ENCODE measurements around the gene NECTIN1. TPM values are rescaled to one million over a fixed set of nuclear protein-coding genes. Genes with fewer than 3 reads are reported as not detected.

The NECTIN1 gene
- total and polyA plus RNA-seq, 5 experiments from 2014 or later, result 0.48 to 2.8 (median 1.7) TPM; not detected in 1

DNA sequence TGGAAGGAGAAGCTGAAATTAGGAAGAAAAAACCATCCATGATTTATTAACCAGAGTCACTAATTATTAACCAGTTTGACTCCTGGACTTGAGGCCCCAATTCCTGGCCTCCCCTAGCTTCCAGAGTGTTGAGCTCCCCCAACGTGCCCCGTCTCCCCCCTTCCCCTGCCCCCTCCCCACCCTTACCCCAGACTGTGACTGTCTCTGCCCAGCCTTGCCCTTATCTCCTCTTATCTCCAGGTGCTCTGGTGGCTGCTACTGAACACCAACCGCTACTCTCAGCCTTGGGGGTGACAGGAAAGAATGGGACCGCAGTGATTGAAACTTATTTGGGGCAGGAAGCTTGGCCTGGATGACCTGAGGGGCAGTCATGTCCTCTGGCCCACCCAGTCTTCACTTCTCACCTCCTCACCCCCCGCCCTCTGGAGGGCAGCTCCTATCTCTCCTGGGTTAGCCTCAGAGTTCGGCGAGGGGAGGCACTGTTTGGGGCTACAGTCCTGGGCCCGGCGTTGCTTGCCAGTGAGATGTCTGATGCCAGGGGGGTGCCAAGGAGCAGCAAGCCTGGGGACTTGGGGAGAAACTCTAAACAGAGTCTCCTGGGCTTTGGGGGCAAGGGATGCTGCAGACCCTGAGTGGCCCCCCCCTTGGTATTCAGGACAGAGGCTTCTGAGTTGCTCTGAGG is 15.5 kb downstream of the NECTIN1 start:
- no peak overlapping the region for H3K4me3 Mint-ChIP-seq
- POLR2A ChIA-PET, result no interaction called here
- peaks cover 7 to 24% (median 23%) of the 10 kb centered on the region in 5 donors for H3K27me3 Mint-ChIP-seq
- no peak for ATAC-seq
- DNase-seq, result peak in 1 of 10 donors; percentile 28
- H3K27ac Mint-ChIP-seq, result no peak overlapping the region
- H3K36me3 Mint-ChIP-seq, result peaks cover 0 to 3% (median 0%) of the 10 kb centered on the region in 3 donors
- peaks cover 0 to 2% (median 0%) of the 10 kb centered on the region in 9 donors for H3K9me3 Mint-ChIP-seq
- peaks cover 1 to 8% (median 5%) of the 10 kb centered on the region in 4 donors for H3K4me1 Mint-ChIP-seq

DNA sequence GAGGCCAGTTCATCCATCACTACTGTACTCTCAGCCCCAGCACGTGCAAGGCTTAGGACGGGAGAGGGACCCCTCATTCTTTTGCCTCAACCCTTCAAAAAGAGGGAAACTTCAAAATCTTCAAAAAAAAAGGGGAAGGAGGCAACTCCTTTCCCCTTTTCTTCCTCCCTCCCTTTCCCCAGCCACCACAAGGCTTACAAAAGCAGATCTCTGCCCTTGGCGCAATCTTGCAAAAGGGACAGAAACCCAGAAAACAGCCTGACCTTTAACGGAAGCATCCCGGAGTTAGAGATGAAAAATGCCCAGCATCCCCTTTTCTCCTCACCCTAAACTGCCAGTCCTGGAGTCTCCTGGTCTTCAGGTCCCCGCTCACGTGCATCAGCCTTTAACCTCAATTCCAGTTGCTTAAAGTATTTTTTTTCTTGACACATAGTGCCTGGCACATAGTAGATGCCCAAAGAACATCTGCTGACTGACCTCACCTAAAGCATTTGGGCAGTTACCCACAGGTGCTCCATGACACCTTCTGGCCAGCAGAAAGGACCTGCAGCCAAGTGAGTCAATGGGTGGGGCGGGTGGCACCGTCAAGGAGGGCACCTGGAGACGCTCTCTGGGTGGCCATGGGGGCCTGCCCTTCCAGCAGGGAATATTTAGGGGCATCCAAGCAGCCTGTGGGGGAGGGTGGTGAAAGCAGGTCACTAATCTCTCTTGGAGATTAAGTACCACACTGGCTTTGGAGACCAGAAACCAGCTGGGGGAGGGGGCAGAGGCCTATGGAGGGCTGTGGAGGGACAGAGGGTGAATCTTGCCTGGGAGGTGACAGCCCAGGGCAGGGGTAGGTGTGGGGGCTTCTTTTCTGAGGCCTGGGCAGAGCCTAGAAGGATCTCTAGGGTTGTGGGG is 16.3 kb downstream of the NECTIN1 start:
- POLR2A ChIA-PET, result no interaction called here
- Mint-ChIP-seq H3K36me3 (peaks cover 0 to 3% (median 0%) of the 10 kb centered on the region in 3 donors), H3K4me3 (no peak overlapping the region), H3K27me3 (peaks cover 14 to 32% (median 31%) of the 10 kb centered on the region in 5 donors), H3K9me3 (peaks cover 0 to 2% (median 0%) of the 10 kb centered on the region in 9 donors), H3K27ac (no peak overlapping the region), H3K4me1 (peaks cover 1 to 8% (median 5%) of the 10 kb centered on the region in 4 donors)
- ATAC-seq (no peak), DNase-seq (no peak)

DNA sequence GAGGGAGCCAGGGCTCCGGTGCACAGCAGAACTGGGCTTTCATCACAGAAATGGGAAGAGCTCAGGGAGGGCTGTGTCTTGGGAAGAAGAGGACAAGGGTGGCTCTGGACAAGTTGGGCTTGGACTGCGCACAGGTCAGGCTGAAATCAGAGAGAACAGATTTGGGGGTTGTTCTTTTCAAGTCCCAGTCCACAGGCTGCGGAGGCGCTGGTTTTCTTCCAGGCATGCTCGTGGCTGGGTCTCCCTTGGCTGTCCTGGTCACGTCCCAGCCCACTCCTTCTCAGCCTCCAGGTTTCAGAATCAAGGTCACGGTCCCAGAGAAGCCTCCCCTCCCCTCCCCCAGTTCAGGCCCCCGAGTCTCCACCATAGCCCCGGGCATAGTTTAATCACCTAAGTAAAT is 17.0 kb downstream of the NECTIN1 start:
- H3K27me3 Mint-ChIP-seq, result peaks cover 18 to 36% (median 31%) of the 10 kb centered on the region in 5 donors

DNA sequence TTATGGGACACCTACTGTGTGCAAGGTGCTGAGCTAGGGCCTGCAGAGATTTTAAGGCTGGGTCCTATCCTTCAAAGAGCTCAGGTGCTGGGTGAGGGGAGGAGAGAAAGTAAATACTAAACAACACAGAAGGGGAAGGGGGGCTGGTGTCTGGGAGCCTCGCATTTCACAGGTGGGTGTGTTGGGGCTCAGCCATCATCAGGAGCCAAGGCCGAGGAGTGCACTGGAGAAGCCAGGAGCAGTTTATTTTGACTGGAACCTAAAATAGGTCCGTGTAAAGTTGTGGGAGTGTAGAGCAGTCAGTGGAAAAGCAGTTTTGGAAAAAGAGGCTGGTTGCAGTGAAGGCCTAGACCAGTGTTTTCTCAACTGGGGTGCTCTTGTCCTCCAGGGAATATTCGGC is 17.5 kb downstream of the NECTIN1 start:
- Mint-ChIP-seq H3K27ac (peak overlapping the region in 1 of 10 donors; percentile 25), H3K27me3 (peaks cover 18 to 36% (median 31%) of the 10 kb centered on the region in 5 donors), H3K36me3 (peaks cover 0 to 3% (median 2%) of the 10 kb centered on the region in 3 donors), H3K4me1 (peaks cover 0 to 8% (median 5%) of the 10 kb centered on the region in 4 donors), H3K9me3 (peaks cover 0 to 2% (median 0%) of the 10 kb centered on the region in 9 donors), H3K4me3 (no peak overlapping the region)
- POLR2A ChIA-PET, result no interaction called here
- no peak for ATAC-seq
- DNase-seq, result no peak

More for the DNA sequence above, 17.0 kb downstream of the NECTIN1 start:
- POLR2A ChIA-PET, result no interaction called here
- H3K4me3 Mint-ChIP-seq, result no peak overlapping the region
- H3K36me3 Mint-ChIP-seq, result peaks cover 0 to 3% (median 2%) of the 10 kb centered on the region in 3 donors
- peaks cover 0 to 2% (median 0%) of the 10 kb centered on the region in 9 donors for H3K9me3 Mint-ChIP-seq
- peaks cover 1 to 8% (median 5%) of the 10 kb centered on the region in 4 donors for H3K4me1 Mint-ChIP-seq
- ATAC-seq, result no peak
- DNase-seq, result no peak
- peak overlapping the region in 1 of 10 donors; percentile 34 for H3K27ac Mint-ChIP-seq

DNA sequence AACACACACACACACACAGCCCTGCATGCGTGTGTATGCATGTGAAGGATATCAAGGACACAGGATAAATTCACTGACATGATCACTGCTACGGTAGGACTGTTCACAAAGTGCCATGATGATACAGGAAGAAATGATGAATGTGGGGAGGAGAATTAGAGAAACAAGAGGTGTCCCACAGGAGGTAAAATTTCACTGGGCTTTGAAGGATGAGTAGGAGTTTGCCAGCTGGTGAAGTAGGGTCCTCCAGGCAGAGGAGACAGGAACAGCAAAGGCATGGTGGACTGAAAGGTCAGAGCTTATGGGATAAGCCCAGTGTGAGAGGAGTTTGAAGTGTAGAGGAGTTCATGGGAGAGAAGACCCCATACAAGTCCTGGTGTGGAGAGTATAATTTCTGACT is 18.6 kb downstream of the NECTIN1 start:
- peaks cover 0 to 8% (median 5%) of the 10 kb centered on the region in 4 donors for H3K4me1 Mint-ChIP-seq

DNA sequence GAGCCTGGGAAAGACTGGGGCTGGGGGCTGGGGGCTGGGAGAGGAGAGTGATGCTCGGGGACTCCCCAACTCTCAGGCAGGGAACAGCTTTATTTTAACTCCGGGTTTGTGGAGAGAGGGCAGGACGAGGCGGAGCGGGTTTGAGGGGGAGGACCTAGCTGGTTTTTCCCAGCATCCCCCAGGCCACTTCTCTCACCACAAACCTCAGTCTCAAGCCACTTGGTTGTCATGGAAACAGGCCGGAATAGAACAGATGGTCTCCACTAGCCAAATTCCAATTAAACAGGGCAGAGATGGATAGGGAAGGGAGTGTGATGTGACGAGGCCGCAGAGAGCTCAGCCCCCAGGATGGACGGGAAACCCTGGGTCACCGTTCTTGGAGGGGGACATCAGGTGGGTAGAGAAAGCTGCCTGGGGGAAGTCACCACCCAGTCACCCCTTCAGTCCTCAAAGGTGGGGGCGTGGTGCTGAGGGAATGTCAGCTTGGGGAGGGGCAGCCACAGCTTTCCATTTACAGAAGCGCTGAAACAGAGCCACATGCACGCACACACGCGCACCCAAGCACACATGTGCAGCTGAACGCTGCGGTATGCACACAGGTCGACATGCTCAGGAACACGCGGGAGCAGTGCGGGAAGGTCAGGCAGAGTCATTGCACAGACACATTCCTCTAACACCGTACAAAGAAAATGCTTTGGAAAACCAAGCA is 19.2 kb downstream of the NECTIN1 start:
- no peak overlapping the region for H3K27ac Mint-ChIP-seq
- peaks cover 0 to 2% (median 0%) of the 10 kb centered on the region in 9 donors for H3K9me3 Mint-ChIP-seq
- peaks cover 0 to 14% (median 5%) of the 10 kb centered on the region in 4 donors for H3K4me1 Mint-ChIP-seq
- no peak for ATAC-seq
- POLR2A ChIA-PET, result interaction anchor here (1.5 kb wide), 1 partner anchor 19 kb away, joined by 4 read pairs; the partner anchor contains the start of gene NECTIN1
- peaks cover 20 to 36% (median 31%) of the 10 kb centered on the region in 5 donors for H3K27me3 Mint-ChIP-seq
- no peak overlapping the region for H3K4me3 Mint-ChIP-seq
- DNase-seq, result no peak
- peaks cover 0 to 3% (median 2%) of the 10 kb centered on the region in 3 donors for H3K36me3 Mint-ChIP-seq

More for the DNA sequence above, 18.6 kb downstream of the NECTIN1 start:
- ATAC-seq (no peak), DNase-seq (no peak)
- POLR2A ChIA-PET, result no interaction called here
- Mint-ChIP-seq H3K4me3 (no peak overlapping the region), H3K27me3 (peaks cover 18 to 36% (median 31%) of the 10 kb centered on the region in 5 donors), H3K27ac (no peak overlapping the region), H3K9me3 (peaks cover 0 to 2% (median 0%) of the 10 kb centered on the region in 9 donors), H3K36me3 (peaks cover 0 to 3% (median 2%) of the 10 kb centered on the region in 3 donors)

DNA sequence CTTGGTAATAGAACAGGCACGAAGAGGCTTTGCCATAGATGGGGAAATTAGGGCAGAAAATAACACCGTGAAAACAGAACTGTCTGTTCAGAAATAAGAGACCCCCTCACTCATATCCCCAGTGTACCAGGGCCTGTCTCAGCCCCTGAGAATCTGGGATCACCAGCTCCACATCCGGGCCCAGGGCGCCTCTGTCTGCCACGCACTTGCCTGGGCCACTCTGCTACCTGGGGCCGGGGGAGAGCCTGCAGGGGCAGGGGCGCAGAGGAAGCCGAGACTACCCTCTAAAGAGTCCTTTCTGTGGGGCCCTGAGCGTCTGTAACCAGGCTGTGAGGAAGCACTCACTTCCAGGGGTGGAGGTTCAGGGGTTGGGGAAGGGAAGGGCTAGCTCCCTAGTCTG is 19.8 kb downstream of the NECTIN1 start:
- DNase-seq, result no peak
- Mint-ChIP-seq H3K4me1 (peaks cover 0 to 17% (median 5%) of the 10 kb centered on the region in 4 donors), H3K9me3 (peaks cover 0 to 2% (median 0%) of the 10 kb centered on the region in 9 donors), H3K27ac (no peak overlapping the region), H3K27me3 (peaks cover 20 to 36% (median 31%) of the 10 kb centered on the region in 5 donors), H3K4me3 (no peak overlapping the region), H3K36me3 (peaks cover 0 to 3% (median 2%) of the 10 kb centered on the region in 3 donors)
- ATAC-seq, result no peak
- POLR2A ChIA-PET, result interaction anchor here (1.5 kb wide), 1 partner anchor 20 kb away, joined by 4 read pairs; the partner anchor contains the start of gene NECTIN1

DNA sequence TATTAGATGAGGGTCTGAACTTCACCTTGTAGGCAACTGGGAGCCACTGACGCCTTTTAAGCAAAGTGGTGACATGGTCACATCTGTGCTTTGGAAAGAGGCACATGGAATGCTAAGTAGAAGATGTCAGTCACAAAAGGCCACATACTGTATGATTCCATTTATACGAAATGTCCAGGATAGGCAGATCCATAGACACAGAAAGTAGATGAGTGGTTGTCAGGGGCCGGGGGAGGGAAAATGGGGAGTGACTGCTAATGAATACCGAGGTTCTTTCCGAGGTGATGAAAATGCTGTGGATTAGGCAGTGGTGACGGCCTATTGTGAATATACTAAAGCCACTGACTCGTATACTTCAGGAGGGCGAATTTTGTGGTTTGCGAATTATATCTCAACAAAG is 20.6 kb downstream of the NECTIN1 start:
- POLR2A ChIA-PET, result no interaction called here
- peaks cover 0 to 2% (median 0%) of the 10 kb centered on the region in 9 donors for H3K9me3 Mint-ChIP-seq
- peaks cover 0 to 3% (median 2%) of the 10 kb centered on the region in 3 donors for H3K36me3 Mint-ChIP-seq
- H3K4me3 Mint-ChIP-seq, result no peak overlapping the region
- H3K27ac Mint-ChIP-seq, result no peak overlapping the region
- ATAC-seq, result no peak
- H3K4me1 Mint-ChIP-seq, result peaks cover 0 to 17% (median 5%) of the 10 kb centered on the region in 4 donors
- peaks cover 20 to 36% (median 31%) of the 10 kb centered on the region in 5 donors for H3K27me3 Mint-ChIP-seq
- DNase-seq, result no peak

DNA sequence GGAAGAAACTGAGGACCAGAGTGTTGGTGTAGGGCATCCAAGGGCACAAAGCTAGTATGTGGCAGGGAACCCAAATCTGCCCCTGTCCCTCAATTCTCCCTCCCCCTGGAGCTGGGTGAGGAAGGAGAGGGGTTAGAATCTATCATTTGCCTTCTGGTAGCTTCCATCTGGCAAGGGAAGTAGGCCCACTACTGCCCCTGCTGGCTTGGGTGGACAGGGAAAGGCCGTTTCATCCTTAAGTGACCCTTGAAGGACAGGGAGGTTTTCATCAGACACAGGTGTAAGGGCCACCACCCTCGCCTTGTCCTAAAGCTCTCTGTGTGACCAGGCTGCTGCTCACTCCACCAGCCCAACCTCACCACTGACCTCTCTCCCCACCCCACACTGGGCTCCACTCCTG is 22.1 kb downstream of the NECTIN1 start:
- H3K27me3 Mint-ChIP-seq, result peaks cover 17 to 36% (median 30%) of the 10 kb centered on the region in 5 donors
- H3K36me3 Mint-ChIP-seq, result peaks cover 0 to 3% (median 2%) of the 10 kb centered on the region in 3 donors
- no peak for DNase-seq
- POLR2A ChIA-PET, result no interaction called here
- ATAC-seq, result no peak
- no peak overlapping the region for H3K27ac Mint-ChIP-seq
- peaks cover 0 to 17% (median 5%) of the 10 kb centered on the region in 4 donors for H3K4me1 Mint-ChIP-seq
- peaks cover 0 to 2% (median 0%) of the 10 kb centered on the region in 9 donors for H3K9me3 Mint-ChIP-seq
- no peak overlapping the region for H3K4me3 Mint-ChIP-seq

DNA sequence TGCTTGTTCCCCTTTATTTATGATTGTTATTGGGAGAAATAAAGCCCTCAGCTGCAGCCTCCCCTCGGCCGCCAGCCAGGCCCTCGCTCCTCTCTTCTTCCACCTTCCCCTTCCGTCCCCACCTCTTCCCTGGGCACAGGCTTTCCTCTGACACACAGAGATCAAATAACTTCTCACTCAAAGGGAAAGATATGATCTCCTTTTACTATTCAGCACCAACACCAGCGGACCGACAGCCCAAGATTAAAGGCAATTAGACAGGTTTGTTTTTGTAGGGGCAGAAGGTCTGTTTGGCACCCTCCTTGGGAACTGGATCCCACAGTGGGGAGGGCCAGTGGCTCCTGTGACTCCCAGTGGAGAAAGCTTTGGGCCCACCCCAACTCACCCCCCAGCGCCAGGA is 23.0 kb downstream of the NECTIN1 start:
- H3K9me3 Mint-ChIP-seq, result peaks cover 0 to 2% (median 0%) of the 10 kb centered on the region in 9 donors
- no peak overlapping the region for H3K27ac Mint-ChIP-seq
- no peak for ATAC-seq
- POLR2A ChIA-PET, result no interaction called here
- H3K27me3 Mint-ChIP-seq, result peaks cover 15 to 35% (median 26%) of the 10 kb centered on the region in 5 donors
- H3K4me3 Mint-ChIP-seq, result no peak overlapping the region
- H3K36me3 Mint-ChIP-seq, result peaks cover 0 to 3% (median 2%) of the 10 kb centered on the region in 3 donors
- no peak for DNase-seq
- H3K4me1 Mint-ChIP-seq, result peaks cover 0 to 17% (median 5%) of the 10 kb centered on the region in 4 donors

DNA sequence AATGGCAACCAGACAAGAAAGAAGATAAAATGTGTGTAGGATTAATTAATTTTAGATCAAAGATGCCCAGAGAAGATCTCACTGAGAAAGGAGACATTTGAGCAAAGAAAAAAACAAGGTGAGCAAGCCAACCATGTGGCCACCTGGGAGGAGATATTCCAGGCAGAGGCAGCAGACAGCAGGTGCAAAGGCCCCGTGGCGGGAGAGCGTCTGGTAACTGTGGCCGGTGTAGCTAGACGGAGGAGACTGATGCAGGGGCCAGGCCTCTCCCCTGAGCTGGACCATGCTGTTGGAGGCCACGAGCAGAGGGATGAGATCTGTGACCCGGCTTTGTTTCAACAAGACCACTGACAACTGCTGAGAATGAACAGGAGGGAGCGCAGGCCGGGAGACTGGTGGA is 23.6 kb downstream of the NECTIN1 start:
- H3K36me3 Mint-ChIP-seq, result peaks cover 0 to 2% (median 2%) of the 10 kb centered on the region in 3 donors
- peaks cover 15 to 30% (median 21%) of the 10 kb centered on the region in 5 donors for H3K27me3 Mint-ChIP-seq
- H3K27ac Mint-ChIP-seq, result no peak overlapping the region
- POLR2A ChIA-PET, result no interaction called here
- peaks cover 0 to 17% (median 5%) of the 10 kb centered on the region in 4 donors for H3K4me1 Mint-ChIP-seq
- H3K9me3 Mint-ChIP-seq, result peaks cover 0 to 2% (median 0%) of the 10 kb centered on the region in 9 donors
- no peak overlapping the region for H3K4me3 Mint-ChIP-seq
- no peak for ATAC-seq
- DNase-seq, result no peak

DNA sequence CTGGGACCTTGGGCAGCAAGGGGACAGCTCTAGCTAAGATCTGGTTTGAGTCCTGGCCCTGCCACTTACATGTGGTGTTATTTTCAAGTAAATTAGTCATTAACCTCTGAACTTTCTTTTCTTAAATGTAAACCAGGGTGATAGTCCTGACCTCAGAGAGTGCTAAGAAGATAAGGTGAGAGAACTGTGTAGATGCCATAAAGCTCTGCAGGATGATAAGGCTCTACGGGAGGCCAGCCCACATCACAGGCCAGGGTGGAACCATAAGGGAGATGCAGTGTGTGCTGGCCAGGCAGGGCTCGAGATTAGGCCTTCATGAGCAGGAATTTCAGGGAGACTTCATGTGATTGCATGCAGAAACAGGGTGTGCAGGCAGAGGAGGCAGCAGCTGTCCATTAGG is 24.2 kb downstream of the NECTIN1 start:
- POLR2A ChIA-PET, result no interaction called here
- ATAC-seq (no peak), DNase-seq (no peak)
- Mint-ChIP-seq H3K27ac (no peak overlapping the region), H3K36me3 (peaks cover 0 to 2% (median 0%) of the 10 kb centered on the region in 3 donors), H3K27me3 (peaks cover 15 to 25% (median 17%) of the 10 kb centered on the region in 5 donors), H3K9me3 (no peaks in the 10 kb centered on the region), H3K4me1 (peaks cover 0 to 13% (median 2%) of the 10 kb centered on the region in 4 donors), H3K4me3 (no peak overlapping the region)

Data from naive thymus-derived CD8-positive, alpha-beta T cell (primary cell).